ENCODE results near the gene CCN2. TPM values are rescaled to one million over a fixed set of nuclear protein-coding genes. Genes with fewer than 3 reads are reported as not detected.

Gene CCN2
- total and polyA plus RNA-seq, 2 experiments from 2014 or later = 147 to 300 TPM

DNA sequence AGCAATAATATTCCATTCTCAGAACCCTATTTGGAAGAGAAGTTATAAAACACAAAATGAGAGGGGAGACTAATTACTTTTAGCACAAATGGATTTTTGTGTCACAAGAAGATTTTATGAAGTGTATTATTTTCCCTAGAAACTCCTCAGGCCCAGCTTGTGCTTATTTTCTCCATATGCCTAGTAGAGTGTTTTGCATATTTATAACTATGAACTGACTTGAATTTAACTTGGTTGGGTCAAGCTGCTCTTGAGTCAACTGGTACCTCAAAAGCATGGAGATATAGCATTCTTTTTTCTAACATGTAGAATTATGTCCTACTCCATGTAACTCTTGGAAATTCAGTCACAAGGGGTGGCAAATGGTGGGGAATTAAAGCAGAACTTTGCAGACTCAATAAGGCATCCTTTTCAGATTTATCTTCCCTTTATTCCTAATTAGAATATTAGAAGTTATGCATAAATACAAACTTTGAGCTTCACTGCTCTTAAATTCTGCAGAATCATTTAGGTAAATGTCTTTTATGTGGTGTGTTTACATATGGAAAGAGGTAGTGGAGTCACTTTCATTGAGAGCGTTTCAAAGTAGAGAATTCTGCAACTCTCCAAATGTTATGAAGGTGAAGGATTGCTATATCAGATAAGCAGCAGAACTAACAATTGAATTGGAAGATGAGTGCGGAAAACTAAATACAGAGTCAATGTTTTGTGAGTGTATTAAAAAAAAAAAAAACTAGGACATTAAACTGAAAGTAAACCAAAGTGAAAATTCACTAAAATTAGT is 19.1 kb upstream of the CCN2 start:
- 70% methylated on average over 2 of the region's 2 CpGs for WGBS (ENCODE audit: low lambda C conversion rate, missing lambda C conversion rate)
- no peak overlapping the region for H3K27ac ChIP-seq
- DNase-seq (ENCODE audit: low spot score) = no peak
- no peak overlapping the region for H3K4me3 ChIP-seq
- H2AFZ ChIP-seq = no peak overlapping the region
- no peaks in the 10 kb centered on the region for H3K36me3 ChIP-seq (replicated peaks; ENCODE audit: insufficient read depth, low read depth)
- H3K9me3 ChIP-seq (ENCODE audit: low read depth) = no peaks in the 10 kb centered on the region
- no peaks in the 10 kb centered on the region for H3K9me2 ChIP-seq (replicated peaks; ENCODE audit: insufficient read depth)
- no peaks in the 10 kb centered on the region for H3K79me2 ChIP-seq
- H3K27me3 ChIP-seq = no peaks in the 10 kb centered on the region
- H4K20me1 ChIP-seq (ENCODE audit: insufficient read depth, poor library complexity, severe bottlenecking) = no peaks in the 10 kb centered on the region
- TF ChIP-seq EZH2phosphoT487 (IDR thresholded peaks at IDR 0.05; ENCODE audit: low read depth, severe bottlenecking, unreplicated experiment) = no peak
- TF ChIP-seq EZH2 (IDR thresholded peaks at IDR 0.05; ENCODE audit: borderline replicate concordance) = no peak
- TF ChIP-seq, protein P1, sequence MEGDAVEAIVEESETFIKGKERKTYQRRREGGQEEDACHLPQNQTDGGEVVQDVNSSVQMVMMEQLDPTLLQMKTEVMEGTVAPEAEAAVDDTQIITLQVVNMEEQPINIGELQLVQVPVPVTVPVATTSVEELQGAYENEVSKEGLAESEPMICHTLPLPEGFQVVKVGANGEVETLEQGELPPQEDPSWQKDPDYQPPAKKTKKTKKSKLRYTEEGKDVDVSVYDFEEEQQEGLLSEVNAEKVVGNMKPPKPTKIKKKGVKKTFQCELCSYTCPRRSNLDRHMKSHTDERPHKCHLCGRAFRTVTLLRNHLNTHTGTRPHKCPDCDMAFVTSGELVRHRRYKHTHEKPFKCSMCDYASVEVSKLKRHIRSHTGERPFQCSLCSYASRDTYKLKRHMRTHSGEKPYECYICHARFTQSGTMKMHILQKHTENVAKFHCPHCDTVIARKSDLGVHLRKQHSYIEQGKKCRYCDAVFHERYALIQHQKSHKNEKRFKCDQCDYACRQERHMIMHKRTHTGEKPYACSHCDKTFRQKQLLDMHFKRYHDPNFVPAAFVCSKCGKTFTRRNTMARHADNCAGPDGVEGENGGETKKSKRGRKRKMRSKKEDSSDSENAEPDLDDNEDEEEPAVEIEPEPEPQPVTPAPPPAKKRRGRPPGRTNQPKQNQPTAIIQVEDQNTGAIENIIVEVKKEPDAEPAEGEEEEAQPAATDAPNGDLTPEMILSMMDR (IDR thresholded peaks at IDR 0.05; ENCODE audit: poor library complexity) = no peak
- H3K4me2 ChIP-seq = no peak overlapping the region
- no peaks in the 10 kb centered on the region for H3K4me1 ChIP-seq (ENCODE audit: insufficient read depth)

- H3K9me2 ChIP-seq (replicated peaks; ENCODE audit: insufficient read depth) = no peaks in the 10 kb centered on the region
- DNase-seq (ENCODE audit: low spot score) = no peak
- no peaks in the 10 kb centered on the region for H3K36me3 ChIP-seq (replicated peaks; ENCODE audit: insufficient read depth, low read depth)
- no peaks in the 10 kb centered on the region for H4K20me1 ChIP-seq (ENCODE audit: insufficient read depth, poor library complexity, severe bottlenecking)
- no peaks in the 10 kb centered on the region for H3K9me3 ChIP-seq (ENCODE audit: low read depth)
- no peak overlapping the region for H3K4me2 ChIP-seq
- no peaks in the 10 kb centered on the region for H3K27me3 ChIP-seq
- no peak overlapping the region for H3K4me3 ChIP-seq
- no peaks in the 10 kb centered on the region for H3K79me2 ChIP-seq
- no peaks in the 10 kb centered on the region for H3K4me1 ChIP-seq (ENCODE audit: insufficient read depth)
- H2AFZ ChIP-seq = no peak overlapping the region
- WGBS (ENCODE audit: low lambda C conversion rate, missing lambda C conversion rate) = 93% methylated on average over 5 of the region's 5 CpGs
- no peak overlapping the region for H3K27ac ChIP-seq
- TF ChIP-seq EZH2phosphoT487 (IDR thresholded peaks at IDR 0.05; ENCODE audit: low read depth, severe bottlenecking, unreplicated experiment) = no peak
- TF ChIP-seq EZH2 (IDR thresholded peaks at IDR 0.05; ENCODE audit: borderline replicate concordance) = no peak
- TF ChIP-seq, protein P1 (IDR thresholded peaks at IDR 0.05; ENCODE audit: poor library complexity) = no peak
Measured at GRCh38 chr6:131968656-131969055, 17.5 kb upstream of the CCN2 start.

- H3K9me3 ChIP-seq (ENCODE audit: low read depth) = no peaks in the 10 kb centered on the region
- 55% methylated on average over 1 of the region's 1 CpG for WGBS (ENCODE audit: low lambda C conversion rate, missing lambda C conversion rate)
- H3K4me3 ChIP-seq = no peak overlapping the region
- DNase-seq (ENCODE audit: low spot score) = no peak
- H2AFZ ChIP-seq = no peak overlapping the region
- no peak overlapping the region for H3K4me2 ChIP-seq
- no peaks in the 10 kb centered on the region for H3K27me3 ChIP-seq
- no peaks in the 10 kb centered on the region for H3K4me1 ChIP-seq (ENCODE audit: insufficient read depth)
- H3K9me2 ChIP-seq (replicated peaks; ENCODE audit: insufficient read depth) = no peaks in the 10 kb centered on the region
- H4K20me1 ChIP-seq (ENCODE audit: insufficient read depth, poor library complexity, severe bottlenecking) = no peaks in the 10 kb centered on the region
- TF ChIP-seq EZH2phosphoT487 (IDR thresholded peaks at IDR 0.05; ENCODE audit: low read depth, severe bottlenecking, unreplicated experiment) = no peak
- TF ChIP-seq, protein P1 (IDR thresholded peaks at IDR 0.05; ENCODE audit: poor library complexity) = no peak
- no peak for TF ChIP-seq EZH2 (IDR thresholded peaks at IDR 0.05; ENCODE audit: borderline replicate concordance)
- H3K36me3 ChIP-seq (replicated peaks; ENCODE audit: insufficient read depth, low read depth) = no peaks in the 10 kb centered on the region
- H3K27ac ChIP-seq = no peak overlapping the region
- no peaks in the 10 kb centered on the region for H3K79me2 ChIP-seq
Measured at GRCh38 chr6:131967948-131968347, 16.8 kb upstream of the CCN2 start.

Measured in hepatocyte (in vitro differentiated cells).